HepG2 (cell line): ENCODE results near the gene TBC1D5. TPM values are rescaled to one million over a fixed set of nuclear protein-coding genes. Genes with fewer than 3 reads are reported as not detected.

Experiments
- ATAC-seq: fragments of 200-7000 bp; cut with Tn5 transposase; 3 replicates; pipeline ENCODE4 v1.9.1; 2020; ENCODE audit warnings: mild to moderate bottlenecking, moderate library complexity
- BruUV-seq: library from RNA; stranded (reverse); fragments of 400-500 nt; replicated peaks from 2 replicates; lab custom pipeline; 2021; lab: Mats Ljungman, UMichigan
- CTCF ChIA-PET: fragments of 300-600 bp; formaldehyde crosslinking; extraction: SDS; loops from one replicate; lab custom pipeline; 2021; ENCODE audit warnings: low total read pairs, inconsistent platforms, low intra/inter-chr PET ratio; lab: Yijun Ruan, JAX
- POLR2A ChIA-PET: fragments of 350-600 bp; sonication (Branson Sonifier 250); formaldehyde crosslinking; loops from one replicate; lab custom pipeline; 2020; ENCODE audit warnings: antibody characterized with exemption, inconsistent platforms; lab: Yijun Ruan, JAX
- DNase-seq: peaks from one replicate; pipeline ENCODE4 v3.0.0-alpha.2; 2015; ENCODE audit warnings: low spot score
- FAIRE-seq: peaks from 3 replicates; lab custom pipeline; 2011; peaks lifted over from hg19 to GRCh38; lab: Jason Lieb, UNC
- H2AFZ ChIP-seq: one replicate; pipeline ENCODE4 v1.6.1; 2011; ENCODE audit warnings: low read length, inconsistent platforms
- H3K27ac ChIP-seq: fragments of 300-600 bp; 3 replicates; pipeline ENCODE4 v1.8.0; 2011; ENCODE audit warnings: mixed run types, mild to moderate bottlenecking, mixed read lengths, low read length, inconsistent platforms; ENCODE audit not compliant: insufficient read depth; ENCODE audit errors: extremely low read length
- H3K27me3 ChIP-seq, 2 experiments: fragments of 200-600 bp in 1 of 2; 2 replicates in 1 of 2; 3 replicates in 1 of 2; pipeline versions ENCODE4 v1.6.0 to v1.8.0; 2011; ENCODE audit warnings: low read length in 2 of 2, mild to moderate bottlenecking in 2 of 2, moderate library complexity in 2 of 2, inconsistent platforms in 1 of 2; ENCODE audit not compliant: insufficient read depth in 2 of 2, control insufficient read depth in 1 of 2
- H3K36me3 ChIP-seq, 2 experiments: fragments of 200-600 bp in 1 of 2; replicated peaks in 1 of 2; 2 replicates in 1 of 2; 3 replicates in 1 of 2; pipeline versions ENCODE4 v1.5.1 to v1.8.0; 2011; ENCODE audit warnings: low read length in 2 of 2, inconsistent platforms in 1 of 2; ENCODE audit not compliant: insufficient read depth in 2 of 2, control insufficient read depth in 1 of 2
- H3K4me1 ChIP-seq: 2 replicates; pipeline ENCODE4 v1.5.1; 2012; ENCODE audit warnings: low read length, inconsistent platforms; ENCODE audit not compliant: insufficient read depth
- H3K4me2 ChIP-seq: 2 replicates; pipeline ENCODE4 v1.6.0; 2011; ENCODE audit warnings: low read depth, low read length, inconsistent platforms
- H3K4me3 ChIP-seq, 3 experiments: fragments of 200-600 bp in 1 of 3; sonication (generic), shearing (Covaris generic) in 1 of 3; replicated peaks in 1 of 3; 2 replicates each; pipeline ENCODE4 v1.5.1; 2011 to 2016; ENCODE audit warnings: low read length in 3 of 3, inconsistent platforms in 2 of 3, low read depth in 2 of 3, mild to moderate bottlenecking in 2 of 3, control low read depth in 1 of 3, mixed read lengths in 1 of 3; ENCODE audit not compliant: insufficient read depth in 1 of 3
- H3K79me2 ChIP-seq: one replicate; pipeline ENCODE4 v1.6.1; 2011; ENCODE audit warnings: low read length, inconsistent platforms; ENCODE audit not compliant: insufficient read depth
- H3K9ac ChIP-seq: 2 replicates; pipeline ENCODE4 v1.6.0; 2011; ENCODE audit warnings: mild to moderate bottlenecking, low read depth, low read length, inconsistent platforms; ENCODE audit not compliant: insufficient read depth
- H3K9me3 ChIP-seq: 2 replicates; pipeline ENCODE4 v1.5.1; 2012; ENCODE audit warnings: mild to moderate bottlenecking, low read length
- H4K20me1 ChIP-seq: 2 replicates; pipeline ENCODE4 v1.6.0; 2011; ENCODE audit warnings: inconsistent platforms, mild to moderate bottlenecking, low read length, moderate library complexity; ENCODE audit not compliant: insufficient read depth
- CHD4 ChIP-seq: fragments of 200-600 bp; sonication (generic); IDR thresholded peaks from 2 replicates; pipeline ENCODE4 v1.7.0; 2017; ENCODE audit warnings: mild to moderate bottlenecking, low read length, borderline replicate concordance
- NPAS2 ChIP-seq: sonication (generic); formaldehyde crosslinking; IDR thresholded peaks from 2 replicates; pipeline ENCODE4 v1.8.0; 2022; ENCODE audit warnings: mild to moderate bottlenecking, missing genetic modification reagents, borderline replicate concordance
- PLRG1 ChIP-seq: fragments of 450-650 bp; conservative IDR thresholded peaks from 2 replicates; pipeline ENCODE4 v1.6.1; 2016
- RFX5 ChIP-seq: IDR thresholded peaks from 2 replicates; pipeline ENCODE4 v1.6.1; 2011; ENCODE audit warnings: low read depth, low read length, improper control_type of control experiment
- RNF219 ChIP-seq: sonication (generic); formaldehyde crosslinking; IDR thresholded peaks from 2 replicates; pipeline ENCODE4 v1.5.0; 2020; ENCODE audit warnings: mild to moderate bottlenecking, missing genetic modification reagents
- SOX13 ChIP-seq, 3 experiments: fragments of 450-650 bp in 1 of 3; sonication (generic) in 1 of 3; formaldehyde crosslinking in 1 of 3; IDR thresholded peaks in 2 of 3; conservative IDR thresholded peaks in 1 of 3; 2 replicates each; pipeline versions ENCODE4 v1.5.0 to v1.6.1; 2016 to 2020; ENCODE audit warnings: antibody characterized with exemption in 1 of 3, mild to moderate bottlenecking in 1 of 3, missing compliant biosample characterization in 1 of 3, missing genetic modification reagents in 1 of 3, moderate library complexity in 1 of 3
- TIGD3 ChIP-seq: sonication (generic); formaldehyde crosslinking; IDR thresholded peaks from 2 replicates; pipeline ENCODE4 v1.5.1; 2020; ENCODE audit warnings: mild to moderate bottlenecking, missing genetic modification reagents, borderline replicate concordance
- ZBTB38 ChIP-seq: sonication (generic); formaldehyde crosslinking; IDR thresholded peaks from 2 replicates; pipeline ENCODE4 v1.5.1; 2020; ENCODE audit warnings: mild to moderate bottlenecking, missing genetic modification reagents
- ZNF101 ChIP-seq: sonication (generic); formaldehyde crosslinking; IDR thresholded peaks from 2 replicates; pipeline ENCODE4 v1.4.0; 2020; ENCODE audit warnings: mild to moderate bottlenecking, low read depth, missing genetic modification reagents, borderline replicate concordance
- ZNF180 ChIP-seq: sonication (generic); formaldehyde crosslinking; IDR thresholded peaks from 2 replicates; pipeline ENCODE4 v1.4.0; 2020; ENCODE audit warnings: low read depth, missing genetic modification reagents, borderline replicate concordance
- ZNF20 ChIP-seq: sonication (generic); formaldehyde crosslinking; IDR thresholded peaks from 2 replicates; pipeline ENCODE4 v1.4.0; 2020; ENCODE audit warnings: mild to moderate bottlenecking, moderate library complexity, missing genetic modification reagents
- ZNF484 ChIP-seq: sonication (generic); formaldehyde crosslinking; IDR thresholded peaks from 2 replicates; pipeline ENCODE4 v1.5.1; 2020; ENCODE audit warnings: mild to moderate bottlenecking, low read depth, missing genetic modification reagents, borderline replicate concordance
- ZNF678 ChIP-seq: sonication (generic); formaldehyde crosslinking; IDR thresholded peaks from 2 replicates; pipeline ENCODE4 v1.4.0; 2020; ENCODE audit warnings: mild to moderate bottlenecking, missing genetic modification reagents
- WGBS: methylation state at CpG from one replicate; pipeline ENCODE4 v1.1.6; 2017; ENCODE audit warnings: low lambda C conversion rate; 5-methylcytosine and 5-hydroxymethylcytosine counted together
- in situ Hi-C: cut with HindIII; loops from 2 replicates; pipeline ENCODE4 v1.10.0; 2017; ENCODE audit warnings: low pct_unique_long_range_greater_than_20kb; ENCODE audit not compliant: extremely low pct_ligation_motif_present
- intact Hi-C: fragments of 100-400 bp; cut with micrococcal nuclease; formaldehyde crosslinking; loops from one replicate; pipeline ENCODE4 v1.10.0; 2022; ENCODE audit not compliant: unreplicated experiment
- polyA plus RNA-seq, 8 experiments: library from polyadenylated mRNA; depleted of rRNA in 3 of 8; stranded (reverse) in 7 of 8; unstranded in 1 of 8; fragments of >200 nt; fragmentation: Illumina TruSeq in 4 of 8; extraction: Trizol in 4 of 8; gene quantifications; 2 replicates each; pipeline versions ENCODE4 v1.2.1 to v1.2.3, GENCODE V29; 2011 to 2016; ENCODE audit warnings: low read depth in 4 of 8, missing spikeins in 1 of 8, mixed read lengths in 1 of 8; ENCODE audit not compliant: insufficient read depth in 1 of 8
- total RNA-seq, 5 experiments: library from RNA; depleted of rRNA; stranded (reverse); fragments of >200 nt; fragmentation: Illumina TruSeq; extraction: Trizol; gene quantifications; 2 replicates each; pipeline ENCODE4 v1.2.3, GENCODE V29; 2016; ENCODE audit warnings: low read depth in 1 of 5

The TBC1D5 gene
- total and polyA plus RNA-seq, 2 of the 13 experiments (the other 11 are each of a cell fraction or from before 2014, with no cell fraction given): 19.2 to 33.3 TPM

GRCh38 chr3:17162116-17162515 is 580.3 kb downstream of the TBC1D5 start:
- Histone ChIP-seq H3K27ac (no peak overlapping the region), H4K20me1 (no peaks in the 10 kb centered on the region), H3K9me3 (no peaks in the 10 kb centered on the region), H2AFZ (no peak overlapping the region), H3K9ac (no peak overlapping the region), H3K4me3 (no peak overlapping the region), H3K4me2 (no peak overlapping the region), H3K36me3 (peaks cover 16 to 35% of the 10 kb centered on the region in 2 experiments; a peak in 4 of 5 replicates), H3K27me3 (no peaks in the 10 kb centered on the region), H3K79me2 (no peaks in the 10 kb centered on the region), H3K4me1 (no peaks in the 10 kb centered on the region)
- ATAC-seq (no peak), FAIRE-seq (no peak), DNase-seq (no peak)
- intact Hi-C loops: no loop called here
- no TSS peak for BruUV-seq
- TF ChIP-seq RNF219 (CRISPR knock-in tag) (no peak), ZNF484 (no peak), RFX5 (no peak), ZBTB38 (CRISPR knock-in tag) (no peak), ZNF678 (CRISPR knock-in tag) (no peak), NPAS2 (CRISPR knock-in tag) (no peak), SOX13 (IDR thresholded peaks at IDR 0.05) (no peak), SOX13 (CRISPR knock-in tag; conservative IDR thresholded peaks at IDR 0.05 in 1 of 2, IDR thresholded peaks at IDR 0.05 in 1 of 2) (no peak), ZNF101 (CRISPR knock-in tag) (no peak), ZNF20 (CRISPR knock-in tag) (no peak), TIGD3 (no peak), ZNF180 (CRISPR knock-in tag) (no peak), CHD4 (no peak), PLRG1 (no peak)
- ChIA-PET POLR2A (no interaction called here), CTCF (no interaction called here)
- no CpG with 5 or more reads among the region's 2 CpGs for WGBS
- in situ Hi-C loops: no loop called here
